MM.1S (cell line): ENCODE measurements around the gene GMPS.

Experiments used
- DNase-seq: peaks from one replicate; pipeline ENCODE4 v3.0.0-alpha.2; 2015
- H2AFZ ChIP-seq: fragments of 300-600 bp; sonication (generic); 2 replicates; pipeline ENCODE4 v1.6.0; 2016; ENCODE audit warnings: antibody characterized with exemption, low read length
- H3F3A ChIP-seq: fragments of 300-600 bp; sonication (generic); 2 replicates; pipeline ENCODE4 v1.6.1; 2016; ENCODE audit warnings: mild to moderate bottlenecking, antibody characterized with exemption, low read length, moderate library complexity, mixed read lengths; ENCODE audit not compliant: insufficient read depth
- H3K27ac ChIP-seq: fragments of 300-600 bp; sonication (generic); 2 replicates; pipeline ENCODE4 v1.5.1; 2016; ENCODE audit warnings: mild to moderate bottlenecking, low read length
- H3K27me3 ChIP-seq: fragments of 300-600 bp; sonication (generic); replicated peaks from 2 replicates; pipeline ENCODE4 v1.6.0; 2016; ENCODE audit warnings: low read length; ENCODE audit not compliant: insufficient read depth
- H3K36me3 ChIP-seq: fragments of 300-600 bp; sonication (generic); replicated peaks from 2 replicates; pipeline ENCODE4 v1.6.1; 2016; ENCODE audit warnings: mild to moderate bottlenecking, low read length, mixed read lengths; ENCODE audit not compliant: insufficient read depth
- H3K4me1 ChIP-seq: fragments of 300-600 bp; sonication (generic); 2 replicates; pipeline ENCODE4 v1.6.1; 2016; ENCODE audit warnings: low read length, mixed read lengths
- H3K4me2 ChIP-seq: fragments of 300-600 bp; sonication (generic); 2 replicates; pipeline ENCODE4 v1.6.0; 2016; ENCODE audit warnings: low read depth, low read length
- H3K4me3 ChIP-seq: fragments of 300-600 bp; sonication (generic); 2 replicates; pipeline ENCODE4 v1.5.1; 2016; ENCODE audit warnings: low read length, mixed read lengths
- H3K79me2 ChIP-seq: fragments of 300-600 bp; sonication (generic); 2 replicates; pipeline ENCODE4 v1.6.1; 2016; ENCODE audit warnings: mixed run types, low read length, mixed read lengths
- H3K9ac ChIP-seq: fragments of 300-600 bp; sonication (generic); 2 replicates; pipeline ENCODE4 v1.6.1; 2016; ENCODE audit warnings: low read length, mixed read lengths
- H3K9me2 ChIP-seq: fragments of 300-600 bp; sonication (generic); replicated peaks from 2 replicates; pipeline ENCODE4 v1.6.1; 2016; ENCODE audit warnings: mild to moderate bottlenecking, low read length, mixed read lengths; ENCODE audit not compliant: insufficient read depth
- H3K9me3 ChIP-seq: fragments of 300-600 bp; sonication (generic); replicated peaks from 2 replicates; pipeline ENCODE4 v1.6.1; 2016; ENCODE audit warnings: mild to moderate bottlenecking, low read length, mixed read lengths; ENCODE audit not compliant: insufficient read depth
- H4K20me1 ChIP-seq: fragments of 300-600 bp; sonication (generic); 2 replicates; pipeline ENCODE4 v1.6.1; 2016; ENCODE audit warnings: mild to moderate bottlenecking, low read length, moderate library complexity, mixed read lengths; ENCODE audit not compliant: insufficient read depth
- EZH2 ChIP-seq: fragments of 300-600 bp; sonication (generic); optimal IDR thresholded peaks from 2 replicates; pipeline ENCODE3; 2017; ENCODE audit warnings: low read depth, mild to moderate bottlenecking, antibody characterized with exemption, low read length, mixed read lengths
- EZH2phosphoT487 ChIP-seq: fragments of 300-600 bp; sonication (generic); IDR thresholded peaks from 2 replicates; pipeline ENCODE4 v1.6.1; 2018; ENCODE audit warnings: antibody characterized with exemption, low read length
- TF ChIP-seq, protein P1 (sequence below): fragments of 300-600 bp; sonication (generic); IDR thresholded peaks from 2 replicates; pipeline ENCODE4 v1.5.1; 2016; ENCODE audit warnings: antibody characterized with exemption, low read length, mixed read lengths

The GMPS gene

DNA sequence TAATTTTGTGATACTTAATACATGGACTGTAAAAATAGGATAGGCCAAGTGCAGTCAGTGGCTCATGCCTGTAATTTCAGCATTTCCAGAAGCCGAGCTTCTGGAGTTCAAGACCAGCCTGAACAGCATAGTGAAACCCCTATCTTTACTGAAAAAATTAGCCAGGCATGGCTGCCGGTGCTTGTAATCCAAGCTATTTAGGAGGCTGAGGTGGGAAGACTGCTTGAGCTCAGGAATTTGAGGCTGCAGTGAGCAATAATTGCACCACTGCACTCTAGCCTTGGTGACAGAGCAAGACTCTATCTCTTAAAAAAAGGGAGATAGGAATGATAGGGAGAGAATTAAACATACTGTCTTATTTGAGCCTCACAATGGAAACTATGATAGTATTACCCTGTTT is 51.0 kb downstream of the GMPS start:
- no peaks in the 10 kb centered on the region for H3K79me2 ChIP-seq
- TF ChIP-seq, protein P1, sequence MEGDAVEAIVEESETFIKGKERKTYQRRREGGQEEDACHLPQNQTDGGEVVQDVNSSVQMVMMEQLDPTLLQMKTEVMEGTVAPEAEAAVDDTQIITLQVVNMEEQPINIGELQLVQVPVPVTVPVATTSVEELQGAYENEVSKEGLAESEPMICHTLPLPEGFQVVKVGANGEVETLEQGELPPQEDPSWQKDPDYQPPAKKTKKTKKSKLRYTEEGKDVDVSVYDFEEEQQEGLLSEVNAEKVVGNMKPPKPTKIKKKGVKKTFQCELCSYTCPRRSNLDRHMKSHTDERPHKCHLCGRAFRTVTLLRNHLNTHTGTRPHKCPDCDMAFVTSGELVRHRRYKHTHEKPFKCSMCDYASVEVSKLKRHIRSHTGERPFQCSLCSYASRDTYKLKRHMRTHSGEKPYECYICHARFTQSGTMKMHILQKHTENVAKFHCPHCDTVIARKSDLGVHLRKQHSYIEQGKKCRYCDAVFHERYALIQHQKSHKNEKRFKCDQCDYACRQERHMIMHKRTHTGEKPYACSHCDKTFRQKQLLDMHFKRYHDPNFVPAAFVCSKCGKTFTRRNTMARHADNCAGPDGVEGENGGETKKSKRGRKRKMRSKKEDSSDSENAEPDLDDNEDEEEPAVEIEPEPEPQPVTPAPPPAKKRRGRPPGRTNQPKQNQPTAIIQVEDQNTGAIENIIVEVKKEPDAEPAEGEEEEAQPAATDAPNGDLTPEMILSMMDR = no peak
- TF ChIP-seq EZH2phosphoT487 (no peak), EZH2 (no peak)
- peaks cover 18% of the 10 kb centered on the region for H3K36me3 ChIP-seq

DNA sequence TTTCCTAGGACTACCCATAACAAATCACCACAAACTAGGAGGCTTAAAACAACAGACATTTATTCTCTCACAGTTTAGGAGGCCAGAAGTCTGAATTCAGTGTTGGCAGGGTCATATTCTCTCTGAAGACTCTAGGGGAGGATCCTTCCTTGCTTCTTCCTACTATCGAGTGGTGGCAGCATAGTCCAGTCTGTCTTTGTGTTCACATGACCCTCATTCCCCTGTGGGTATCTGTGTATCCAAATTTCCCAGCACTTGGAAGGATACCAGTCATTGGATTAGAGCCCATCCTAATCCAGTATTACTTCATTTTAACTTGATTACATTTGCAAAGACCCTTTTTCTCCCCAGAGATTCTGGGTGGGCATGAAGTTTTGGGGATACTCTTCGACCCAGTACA is 63.8 kb downstream of the GMPS start:
- Histone ChIP-seq H3K9ac (no peak overlapping the region), H3K36me3 (peaks cover 24% of the 10 kb centered on the region), H3K27me3 (no peaks in the 10 kb centered on the region), H2AFZ (no peak overlapping the region), H3K27ac (no peak overlapping the region), H3K4me1 (no peaks in the 10 kb centered on the region), H3K4me2 (no peak overlapping the region), H3K9me2 (no peaks in the 10 kb centered on the region), H3K4me3 (no peak overlapping the region), H3K79me2 (no peaks in the 10 kb centered on the region), H3K9me3 (no peaks in the 10 kb centered on the region), H4K20me1 (no peaks in the 10 kb centered on the region), H3F3A (peaks cover 5% of the 10 kb centered on the region; the same call in 1 of the 2 replicates)
- no peak for DNase-seq
- TF ChIP-seq EZH2phosphoT487 (no peak), EZH2 (no peak)
- TF ChIP-seq, protein P1 = no peak

More for the DNA sequence above, 51.0 kb downstream of the GMPS start:
- H3K9me3 ChIP-seq = no peaks in the 10 kb centered on the region
- H3K4me1 ChIP-seq = no peaks in the 10 kb centered on the region
- no peak overlapping the region for H3K4me2 ChIP-seq
- no peak overlapping the region for H3K4me3 ChIP-seq
- no peak overlapping the region for H3K27ac ChIP-seq
- H3K9ac ChIP-seq = no peak overlapping the region
- H3K9me2 ChIP-seq = no peaks in the 10 kb centered on the region
- no peak overlapping the region for H2AFZ ChIP-seq
- no peaks in the 10 kb centered on the region for H3K27me3 ChIP-seq
- no peaks in the 10 kb centered on the region for H3F3A ChIP-seq
- no peak for DNase-seq
- H4K20me1 ChIP-seq = no peaks in the 10 kb centered on the region

DNA sequence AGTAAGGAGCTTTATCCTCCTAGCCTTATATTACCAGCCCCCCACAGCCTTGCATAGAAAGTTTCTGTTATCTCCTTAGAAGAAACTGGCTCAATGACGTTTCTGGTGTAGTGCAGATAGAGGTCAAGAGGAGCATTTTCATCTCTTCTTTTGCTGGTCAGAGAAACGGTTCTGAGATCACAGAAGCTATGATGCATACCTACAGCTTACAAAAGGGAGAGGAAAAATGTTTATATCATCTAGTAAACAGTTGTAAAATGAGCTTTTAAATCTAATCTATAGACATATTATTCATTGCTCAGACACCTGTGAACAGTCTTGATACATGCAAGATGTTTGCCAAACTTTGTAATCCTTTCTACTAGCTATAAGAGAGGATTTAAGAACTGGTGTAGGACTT is 68.0 kb downstream of the GMPS start:
- H4K20me1 ChIP-seq = no peaks in the 10 kb centered on the region
- no peaks in the 10 kb centered on the region for H3K27me3 ChIP-seq
- no peaks in the 10 kb centered on the region for H3K4me1 ChIP-seq
- no peak overlapping the region for H2AFZ ChIP-seq
- DNase-seq = no peak
- H3K27ac ChIP-seq = no peak overlapping the region
- no peaks in the 10 kb centered on the region for H3K79me2 ChIP-seq
- peaks cover 14% of the 10 kb centered on the region; the same call in 1 of the 2 replicates for H3K36me3 ChIP-seq
- no peaks in the 10 kb centered on the region for H3K9me3 ChIP-seq
- TF ChIP-seq EZH2 = no peak
- TF ChIP-seq, protein P1 = no peak
- no peak for TF ChIP-seq EZH2phosphoT487
- no peaks in the 10 kb centered on the region for H3F3A ChIP-seq
- H3K4me3 ChIP-seq = no peak overlapping the region
- H3K9me2 ChIP-seq = no peaks in the 10 kb centered on the region
- H3K9ac ChIP-seq = no peak overlapping the region
- H3K4me2 ChIP-seq = no peak overlapping the region
